ENCODE data around the gene ADAM10. TPM values are rescaled to one million over a fixed set of nuclear protein-coding genes. Genes with fewer than 3 reads are reported as not detected.

ADAM10 gene
- total RNA-seq, 1 experiment from 2014 or later: 159 TPM

DNA sequence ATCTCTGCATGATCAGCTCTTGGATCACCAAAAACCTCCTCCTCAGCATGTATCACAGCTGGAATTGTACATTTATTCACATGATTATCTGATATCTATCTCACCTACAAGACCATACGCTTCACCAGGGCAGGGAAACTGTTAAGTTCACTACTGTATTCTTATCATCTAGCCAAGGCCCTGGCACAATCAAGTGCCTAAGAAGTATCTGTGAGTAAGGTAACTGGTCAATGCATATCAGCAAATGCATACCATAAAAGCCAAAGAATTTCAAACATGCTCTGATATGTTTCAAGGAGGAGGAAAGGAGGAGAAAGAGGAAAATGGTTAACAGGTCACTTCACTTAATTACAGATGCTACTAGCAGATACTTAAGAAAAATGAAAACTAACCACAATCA is 159.3 kb downstream of the ADAM10 start:
- Histone ChIP-seq H3K79me1 (ENCODE audit: insufficient read depth, low read depth, low read length, poor library complexity, severe bottlenecking) (no peaks in the 10 kb centered on the region), H2AK5ac (ENCODE audit: insufficient read length, low read length) (no peak overlapping the region), H3K9ac (ENCODE audit: extremely low read depth, insufficient read length, low read length) (no peak overlapping the region), H3K79me2 (ENCODE audit: insufficient read depth, low read length) (no peaks in the 10 kb centered on the region), H4K5ac (ENCODE audit: insufficient read length, low read depth, low read length) (no peak overlapping the region), H3K56ac (ENCODE audit: insufficient read length, low read depth, low read length) (no peak overlapping the region), H3K4me1 (ENCODE audit: insufficient read depth, low read length) (peaks cover 5% of the 10 kb centered on the region; the same call in 1 of the 2 replicates), H2BK15ac (ENCODE audit: low read depth, low read length) (no peak overlapping the region), H3K18ac (ENCODE audit: insufficient read length, low read depth, low read length) (no peak overlapping the region), H2BK5ac (ENCODE audit: insufficient read length, low read length) (no peak overlapping the region), H3K4ac (ENCODE audit: low read depth, low read length) (no peak overlapping the region), H4K20me1 (ENCODE audit: control insufficient read depth, insufficient read depth, insufficient read length) (no peaks in the 10 kb centered on the region), H3K23me2 (ENCODE audit: insufficient read length, low read depth, low read length, poor library complexity, severe bottlenecking) (no peaks in the 10 kb centered on the region), H2BK120ac (ENCODE audit: low read depth, low read length, poor library complexity, severe bottlenecking) (no peak overlapping the region), H3K27ac (ENCODE audit: insufficient read length, low read depth, low read length) (no peak overlapping the region), H3K9me3 (ENCODE audit: control insufficient read depth, low read depth, low read length) (no peaks in the 10 kb centered on the region), H2AFZ (ENCODE audit: low read length) (no peak overlapping the region), H3K27me3 (ENCODE audit: insufficient read depth, low read length) (no peaks in the 10 kb centered on the region), H3K23ac (ENCODE audit: insufficient read length, low read depth, low read length) (no peak overlapping the region), H3K14ac (ENCODE audit: insufficient read depth, low read length) (no peak overlapping the region), H3K4me2 (ENCODE audit: insufficient read depth, insufficient read length, low read length) (no peak overlapping the region), H4K91ac (ENCODE audit: insufficient read length, low read depth, low read length) (no peak overlapping the region), H3T11ph (ENCODE audit: low read length) (no peak overlapping the region), H2BK12ac (ENCODE audit: insufficient read length, low read depth, low read length) (no peak overlapping the region), H2BK20ac (ENCODE audit: low read depth, low read length, poor library complexity, severe bottlenecking) (no peak overlapping the region), H4K8ac (replicated peaks; ENCODE audit: insufficient read length, low read depth, low read length) (no peak overlapping the region)
- TF ChIP-seq, protein P1, sequence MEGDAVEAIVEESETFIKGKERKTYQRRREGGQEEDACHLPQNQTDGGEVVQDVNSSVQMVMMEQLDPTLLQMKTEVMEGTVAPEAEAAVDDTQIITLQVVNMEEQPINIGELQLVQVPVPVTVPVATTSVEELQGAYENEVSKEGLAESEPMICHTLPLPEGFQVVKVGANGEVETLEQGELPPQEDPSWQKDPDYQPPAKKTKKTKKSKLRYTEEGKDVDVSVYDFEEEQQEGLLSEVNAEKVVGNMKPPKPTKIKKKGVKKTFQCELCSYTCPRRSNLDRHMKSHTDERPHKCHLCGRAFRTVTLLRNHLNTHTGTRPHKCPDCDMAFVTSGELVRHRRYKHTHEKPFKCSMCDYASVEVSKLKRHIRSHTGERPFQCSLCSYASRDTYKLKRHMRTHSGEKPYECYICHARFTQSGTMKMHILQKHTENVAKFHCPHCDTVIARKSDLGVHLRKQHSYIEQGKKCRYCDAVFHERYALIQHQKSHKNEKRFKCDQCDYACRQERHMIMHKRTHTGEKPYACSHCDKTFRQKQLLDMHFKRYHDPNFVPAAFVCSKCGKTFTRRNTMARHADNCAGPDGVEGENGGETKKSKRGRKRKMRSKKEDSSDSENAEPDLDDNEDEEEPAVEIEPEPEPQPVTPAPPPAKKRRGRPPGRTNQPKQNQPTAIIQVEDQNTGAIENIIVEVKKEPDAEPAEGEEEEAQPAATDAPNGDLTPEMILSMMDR (conservative IDR thresholded peaks at IDR 0.05): no peak
- H3K27ac Mint-ChIP-seq: no peak overlapping the region; a peak in 1 of 7 replicates
- no peak overlapping the region for H3K4me3 Mint-ChIP-seq
- H3K4me1 Mint-ChIP-seq: peaks cover 3 to 4% of the 10 kb centered on the region in 2 experiments; a peak in 1 of 4 replicates
- no CpG with 5 or more reads among the region's 1 CpG for WGBS (ENCODE audit: extremely low coverage, insufficient read length, low lambda C conversion rate)
- peaks cover 0 to 6% (median 5%) of the 10 kb centered on the region in 3 experiments; a peak in 3 of 7 replicates for H3K36me3 Mint-ChIP-seq (ENCODE audit: insufficient read depth in 1 of 3, low read depth in 3 of 3)
- no peak for DNase-seq
- no peaks in the 10 kb centered on the region for H3K9me3 Mint-ChIP-seq
- no peaks in the 10 kb centered on the region for H3K27me3 Mint-ChIP-seq (ENCODE audit: low read depth)

Measured in H9 (cell line).